Esophagus squamous epithelium (tissue), 5 donors: Measurements from ENCODE around the gene XPNPEP2. TPM values are rescaled to one million over a fixed set of nuclear protein-coding genes. Genes with fewer than 3 reads are reported as not detected.
A peak's percentile ranks its signal among the peaks of the same experiment; 100 is the strongest.

Experiments used
- DNase-seq: peaks from one replicate; lab custom pipeline; 2025; lab: John Stamatoyannopoulos, UW
- H3K27ac ChIP-seq, 4 donors: fragments of 200-600 bp; sonication (generic); one replicate each; pipeline ENCODE4 v1.5.1; 2016 to 2019; ENCODE audit warnings: mild to moderate bottlenecking in 1 of 4
- H3K27me3 ChIP-seq, 4 donors: fragments of 200-600 bp; sonication (generic); 1 replicate in 3 of 4; 2 replicates in 1 of 4; pipeline versions ENCODE4 v1.5.1 to v1.6.0; 2017 to 2021; ENCODE audit warnings: antibody characterized with exemption in 1 of 4
- H3K36me3 ChIP-seq, 3 donors: fragments of 200-600 bp; sonication (generic); one replicate each; pipeline ENCODE4 v1.5.1; 2016 to 2019
- H3K4me1 ChIP-seq, 3 donors: fragments of 200-600 bp; sonication (generic); one replicate each; pipeline ENCODE4 v1.5.1; 2017 to 2019
- H3K4me3 ChIP-seq, 4 donors: fragments of 200-600 bp; sonication (generic); 1 replicate in 3 of 4; 2 replicates in 1 of 4; pipeline ENCODE4 v1.5.1; 2016 to 2019; ENCODE audit warnings: mild to moderate bottlenecking in 2 of 4, moderate library complexity in 1 of 4
- H3K9me3 ChIP-seq, 3 donors: fragments of 200-600 bp; sonication (generic); one replicate each; pipeline ENCODE4 v1.5.1; 2016 to 2019
- CTCF ChIP-seq, 6 experiments: fragments of 450-650 bp in 4 of 6; fragments of 200-600 bp in 2 of 6; sonication (generic) in 2 of 6; IDR thresholded peaks; one replicate each; pipeline ENCODE4 v1.5.1; 2016 to 2019; ENCODE audit warnings: antibody characterized with exemption in 6 of 6, mild to moderate bottlenecking in 4 of 6, moderate library complexity in 4 of 6
- POLR2A ChIP-seq, 4 donors: fragments of 450-650 bp; IDR thresholded peaks; one replicate each; pipeline ENCODE4 v1.6.1; 2017; ENCODE audit warnings: antibody characterized with exemption in 4 of 4, mild to moderate bottlenecking in 4 of 4, moderate library complexity in 3 of 4
- WGBS, 2 donors: methylation state at CpG; one replicate each; pipeline ENCODE4 v1.1.5; 2018; 5-methylcytosine and 5-hydroxymethylcytosine counted together
- intact Hi-C: fragments of 100-400 bp; cut with DNase I; formaldehyde crosslinking; loops from one replicate; pipeline ENCODE4 v1.15.0; 2022
- total RNA-seq, 4 donors: library from RNA; depleted of rRNA; stranded (reverse); fragments of >200 nt; gene quantifications; one replicate each; pipeline ENCODE4 v1.1.0, GENCODE V29; 2016
- donor health status: DM: yes; HTN: yes; CAD: no.

XPNPEP2 gene
- total RNA-seq, 4 donors from 2014 or later = 0.88 to 5.7 (median 3.6) TPM; not detected in 1

GRCh38 chrX:129771266-129771995 is 32.7 kb downstream of the XPNPEP2 start:
- WGBS, 2 donors = 71% methylated on average over 7 to 13 of the region's 14 CpGs

GRCh38 chrX:129772796-129773431 is 34.1 kb downstream of the XPNPEP2 start:
- H3K4me3 ChIP-seq = no peak overlapping the region
- peak; percentile 26 for DNase-seq
- H3K4me1 ChIP-seq = no peaks in the 10 kb centered on the region
- peak overlapping the region in 3 of 4 donors; percentile 30 to 79 (median 52) for H3K27ac ChIP-seq
- intact Hi-C loops = no loop called here
- H3K36me3 ChIP-seq = no peaks in the 10 kb centered on the region
- WGBS, 2 donors = 48% methylated on average over 11 of the region's 14 CpGs; no CpG with 5 or more reads in 1 of the 2 donors
- TF ChIP-seq POLR2A (IDR thresholded peaks at IDR 0.05) = no peak
- no peak for TF ChIP-seq CTCF (IDR thresholded peaks at IDR 0.05)
- no peaks in the 10 kb centered on the region for H3K9me3 ChIP-seq
- no peaks in the 10 kb centered on the region for H3K27me3 ChIP-seq

More at GRCh38 chrX:129771266-129771995, 32.7 kb downstream of the XPNPEP2 start:
- Histone ChIP-seq H3K4me1 (no peaks in the 10 kb centered on the region), H3K27me3 (no peaks in the 10 kb centered on the region), H3K9me3 (no peaks in the 10 kb centered on the region), H3K27ac (peak overlapping the region in 1 of 4 donors; percentile 28), H3K36me3 (no peaks in the 10 kb centered on the region), H3K4me3 (no peak overlapping the region)
- no peak for DNase-seq
- intact Hi-C loops = no loop called here
- TF ChIP-seq CTCF (IDR thresholded peaks at IDR 0.05) (no peak), POLR2A (IDR thresholded peaks at IDR 0.05) (no peak)

- intact Hi-C loops = no loop called here
- WGBS, 2 donors = 71 to 80% methylated on average over 3 to 4 of the region's 4 CpGs
- Histone ChIP-seq H3K36me3 (no peaks in the 10 kb centered on the region), H3K4me1 (no peaks in the 10 kb centered on the region), H3K27ac (peak overlapping the region in 2 of 4 donors; percentile 52 to 58), H3K9me3 (no peaks in the 10 kb centered on the region), H3K27me3 (no peaks in the 10 kb centered on the region), H3K4me3 (no peak overlapping the region)
- no peak for DNase-seq
- TF ChIP-seq CTCF (IDR thresholded peaks at IDR 0.05) (no peak), POLR2A (IDR thresholded peaks at IDR 0.05) (no peak)
Observed at GRCh38 chrX:129773649-129774458, 35.1 kb downstream of the XPNPEP2 start.

- H3K4me3 ChIP-seq = peak overlapping the region in 1 of 4 donors; percentile 32
- TF ChIP-seq CTCF (IDR thresholded peaks at IDR 0.05) (no peak), POLR2A (IDR thresholded peaks at IDR 0.05) (peak in 1 of 4 donors; percentile 45)
- H3K27me3 ChIP-seq = no peaks in the 10 kb centered on the region
- 34 to 73% methylated on average over 7 of the region's 30 CpGs for WGBS, 2 donors
- no peak for DNase-seq
- H3K4me1 ChIP-seq = no peaks in the 10 kb centered on the region
- H3K36me3 ChIP-seq = no peaks in the 10 kb centered on the region
- H3K9me3 ChIP-seq = no peaks in the 10 kb centered on the region
- peak overlapping the region in 3 of 4 donors; percentile 50 to 83 (median 80) for H3K27ac ChIP-seq
- intact Hi-C loops = no loop called here
Observed at GRCh38 chrX:129777218-129778030, 38.6 kb downstream of the XPNPEP2 start.
